SKM-1 treated with dmso at 0.1 percent for 144 hours (cell line): ENCODE measurements around the gene ANKRD55.
A peak's percentile ranks its signal among the peaks of the same experiment; 100 is the strongest.
"Not testable (repeated sequence)": the region's sequence is repeated elsewhere in the genome, so short reads cannot be mapped to it uniquely, and the experiment has no call there.

ENCODE experiments used
- DNase-seq: peaks from one replicate; lab custom pipeline; 2025; ENCODE audit not compliant: unreplicated experiment; lab: John Stamatoyannopoulos, UW

ANKRD55 gene

DNA sequence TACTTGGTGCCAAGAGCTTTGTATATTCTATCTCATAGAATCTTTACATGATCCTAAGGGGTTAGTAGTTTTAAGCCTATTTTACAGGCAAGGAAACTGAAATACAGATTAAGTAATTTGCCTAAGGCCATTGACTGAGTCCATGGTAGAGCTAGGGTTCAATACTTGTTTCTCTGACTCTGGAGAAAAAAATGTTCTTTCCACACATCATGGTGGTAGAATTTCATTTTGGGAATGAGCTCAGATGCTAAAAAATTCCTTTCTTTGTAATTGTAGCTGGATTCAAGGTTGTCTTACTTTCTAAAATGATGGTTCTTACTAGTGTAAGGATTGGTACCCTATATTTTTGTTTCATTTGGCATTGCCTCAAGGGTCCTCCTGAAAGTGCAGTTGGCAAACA, 86.0 kb downstream of the ANKRD55 start:
- DNase-seq: no peak

DNA sequence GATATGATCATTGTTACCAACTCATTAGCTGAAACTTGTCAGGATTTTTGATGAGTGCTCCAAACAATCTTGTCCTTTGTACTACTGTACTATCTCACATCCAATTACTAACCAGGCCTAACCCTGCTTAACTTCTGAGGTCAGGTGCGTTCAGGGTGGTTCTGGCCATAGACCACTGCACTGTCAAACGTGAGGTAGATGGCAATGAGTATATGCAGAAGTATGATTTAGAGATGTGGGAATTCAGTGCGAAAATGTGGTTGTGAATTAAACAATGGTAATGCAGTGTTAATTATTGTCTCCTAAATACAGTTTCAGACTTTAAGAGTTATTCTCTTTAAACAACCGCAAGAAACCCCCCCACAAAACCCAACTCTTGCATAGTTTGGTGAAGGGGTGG, 86.5 kb downstream of the ANKRD55 start:
- no peak for DNase-seq

DNA sequence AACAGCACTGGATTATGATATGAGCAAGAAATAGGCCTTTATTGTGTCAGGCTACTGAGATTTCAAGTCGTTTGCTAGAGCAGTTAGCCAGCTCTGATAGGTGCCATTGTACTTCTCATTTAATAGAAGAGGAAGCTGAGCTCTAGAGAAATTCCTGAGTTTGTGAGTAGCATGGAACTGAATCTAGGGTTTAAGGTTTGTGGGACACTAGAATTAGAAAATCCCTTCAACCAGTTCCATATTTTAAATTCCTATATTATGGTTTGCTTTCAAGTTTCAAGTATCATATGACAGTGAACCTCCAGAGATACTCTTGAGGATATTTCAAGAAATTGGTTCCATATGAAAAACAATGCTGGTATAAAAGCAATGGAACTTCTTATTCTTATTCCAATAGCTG, 87.6 kb downstream of the ANKRD55 start:
- peak; percentile 40 for DNase-seq

DNA sequence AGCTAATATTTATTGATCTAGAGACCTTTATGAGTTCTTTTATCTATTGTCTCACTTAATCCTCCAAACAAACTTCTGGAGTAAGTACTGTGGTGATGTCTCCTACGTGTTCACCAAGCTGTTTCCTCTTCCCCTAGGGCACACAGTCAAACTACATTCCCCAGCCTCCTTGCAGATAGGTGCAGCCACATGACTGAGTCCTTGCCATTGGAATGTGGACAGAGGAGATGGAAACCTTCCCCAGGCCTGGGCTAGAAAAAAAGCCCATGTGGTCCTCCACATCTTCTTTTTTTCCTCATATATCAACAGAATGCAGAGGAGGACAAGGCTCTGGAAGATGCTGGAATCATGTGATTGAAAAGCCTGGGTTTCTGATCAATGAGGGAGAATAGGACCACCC, 88.0 kb downstream of the ANKRD55 start:
- no peak for DNase-seq

DNA sequence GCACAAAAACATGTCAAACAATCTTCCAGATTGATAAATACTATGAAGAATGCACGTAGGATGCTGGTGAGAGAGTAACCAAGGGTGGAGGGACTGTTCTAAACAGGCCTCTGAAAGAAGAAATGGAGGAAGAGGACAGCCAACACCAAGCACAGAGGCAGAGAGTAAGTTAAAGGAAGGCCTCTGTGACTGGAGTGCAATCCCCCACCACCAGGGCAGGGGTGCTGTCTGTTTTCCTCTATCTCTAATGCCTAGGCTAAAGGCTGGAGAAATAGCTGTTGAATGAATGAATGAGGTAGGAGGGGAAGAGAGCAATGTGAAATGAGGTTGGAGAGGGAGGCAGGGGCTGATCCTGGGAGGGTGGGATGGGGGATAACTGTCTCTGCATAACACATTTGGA, 88.9 kb downstream of the ANKRD55 start:
- DNase-seq: no peak

DNA sequence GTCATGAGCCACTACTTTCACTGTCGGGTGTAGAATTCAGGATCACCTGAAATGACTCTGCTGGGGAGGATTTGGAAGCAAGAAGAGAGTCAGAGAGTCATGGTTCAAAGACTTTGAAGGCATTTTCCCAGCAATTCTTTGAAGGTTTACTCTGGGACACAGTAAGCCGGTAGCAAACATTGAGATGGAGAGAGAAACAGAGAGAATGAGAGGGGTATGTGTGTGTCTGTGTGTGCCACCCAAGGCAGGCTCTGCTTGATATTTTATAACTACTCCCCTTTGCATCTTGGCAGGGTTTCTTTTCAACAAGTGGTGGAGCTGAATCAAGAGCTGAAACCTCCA, 89.8 kb downstream of the ANKRD55 start:
- no peak for DNase-seq

DNA sequence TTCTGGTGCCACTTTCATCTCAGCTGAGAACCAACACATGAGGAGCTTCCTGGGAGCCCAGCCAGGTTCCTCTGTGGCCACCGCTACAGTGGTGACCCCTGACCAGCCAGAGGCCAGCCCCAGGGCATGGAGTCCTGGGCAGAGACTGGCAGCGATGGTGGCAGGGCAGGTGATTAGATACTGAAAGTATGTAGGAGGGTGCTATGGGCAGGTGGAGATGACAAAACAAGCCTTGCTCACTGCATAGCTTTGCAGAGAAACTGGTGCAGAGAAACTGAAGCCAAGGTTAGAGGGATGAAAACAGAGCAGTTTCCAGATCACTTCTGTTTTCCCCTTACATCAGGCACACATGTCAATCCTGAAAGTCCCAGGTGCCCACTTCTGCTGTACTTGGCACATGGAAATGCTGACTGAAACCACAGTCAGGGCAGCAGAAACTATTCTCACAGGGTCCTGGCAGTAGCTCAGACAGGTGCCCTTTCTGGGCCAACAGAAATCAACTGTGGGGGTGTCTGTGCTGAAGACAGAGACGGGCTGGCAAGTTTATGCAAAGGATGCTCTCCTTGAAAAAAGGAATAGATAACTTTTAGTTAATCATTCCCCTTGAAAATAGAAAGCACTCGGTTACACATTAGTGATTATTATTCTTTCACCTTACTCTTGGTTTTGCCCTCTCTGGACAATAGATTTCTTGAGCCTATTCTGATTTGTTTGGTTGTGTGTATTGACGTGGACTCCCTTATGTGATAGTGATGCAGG, 90.3 kb downstream of the ANKRD55 start:
- no peak for DNase-seq

DNA sequence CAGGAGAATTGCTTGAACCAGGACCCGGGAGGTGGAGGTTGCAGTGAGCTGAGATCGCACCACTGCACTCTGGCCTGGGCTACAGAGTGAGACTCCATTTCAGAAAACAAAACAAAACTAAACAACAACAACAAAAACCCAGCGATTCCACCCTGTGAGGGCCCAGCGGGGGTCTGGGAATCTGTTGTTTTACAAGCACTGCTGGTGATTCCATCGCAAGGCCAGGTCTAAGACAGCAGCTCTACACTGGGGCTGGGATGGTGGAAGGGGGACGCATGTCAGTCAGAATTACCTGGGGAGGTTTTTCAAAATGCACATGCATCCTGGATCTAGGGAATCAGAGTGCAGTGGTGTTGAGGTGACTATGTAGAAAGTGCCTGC, 90.9 kb downstream of the ANKRD55 start:
- no peak for DNase-seq

DNA sequence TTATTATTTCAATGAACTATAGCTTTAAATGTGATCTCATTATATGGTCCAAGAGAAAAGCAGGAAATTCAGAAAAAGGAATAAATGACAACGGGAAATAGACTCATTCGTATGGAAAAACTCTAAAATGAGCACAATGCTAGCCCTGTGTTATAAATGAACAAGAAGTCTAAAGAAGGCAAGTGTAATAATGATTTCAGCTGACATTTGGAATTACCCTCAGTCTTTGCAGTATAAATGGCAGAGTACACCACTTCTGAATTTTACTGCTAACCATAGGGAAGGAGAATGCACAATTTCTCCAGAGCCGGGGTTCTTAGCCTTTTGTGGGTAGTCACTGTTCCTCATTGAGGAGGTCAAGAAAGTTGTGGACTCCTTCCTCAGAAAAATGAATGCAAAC, 93.1 kb downstream of the ANKRD55 start:
- no peak for DNase-seq

DNA sequence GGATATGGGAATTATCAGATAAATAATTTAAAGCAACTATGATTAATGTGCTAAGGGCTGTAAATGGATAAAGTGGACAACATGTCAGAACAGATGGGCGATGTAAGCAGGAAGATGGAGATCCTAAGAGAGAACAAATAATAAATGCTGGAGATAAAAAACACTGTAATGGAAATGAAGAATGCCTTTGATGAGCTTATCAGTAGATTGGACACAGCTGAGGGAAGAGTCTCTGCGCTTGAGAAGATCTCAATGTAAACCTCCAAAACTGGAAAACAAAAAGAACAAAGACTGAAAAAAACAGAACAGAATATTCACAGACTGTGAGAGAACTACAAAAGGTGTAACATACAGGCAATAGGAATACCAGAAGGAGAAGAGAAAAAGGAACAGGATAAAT, 102.5 kb downstream of the ANKRD55 start:
- no peak for DNase-seq

DNA sequence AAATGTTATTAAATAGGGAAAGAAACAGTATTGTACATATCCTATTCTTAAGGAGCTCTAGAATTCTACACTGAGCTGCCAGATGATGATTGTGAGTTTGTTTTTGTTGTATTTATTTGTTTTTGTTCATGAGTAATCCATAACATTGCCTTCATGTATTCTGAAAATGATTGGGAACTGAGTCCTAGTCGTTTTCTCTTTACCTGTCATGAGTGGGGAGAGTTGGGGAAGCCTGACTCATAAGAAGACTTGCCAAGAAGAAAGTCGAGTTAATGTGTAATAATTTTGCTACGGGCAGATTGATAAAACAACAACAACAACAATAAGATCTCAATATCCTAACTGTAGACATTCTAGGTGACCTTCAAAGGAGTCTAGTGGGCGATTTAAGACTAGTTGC, 103.8 kb downstream of the ANKRD55 start:
- no peak for DNase-seq

DNA sequence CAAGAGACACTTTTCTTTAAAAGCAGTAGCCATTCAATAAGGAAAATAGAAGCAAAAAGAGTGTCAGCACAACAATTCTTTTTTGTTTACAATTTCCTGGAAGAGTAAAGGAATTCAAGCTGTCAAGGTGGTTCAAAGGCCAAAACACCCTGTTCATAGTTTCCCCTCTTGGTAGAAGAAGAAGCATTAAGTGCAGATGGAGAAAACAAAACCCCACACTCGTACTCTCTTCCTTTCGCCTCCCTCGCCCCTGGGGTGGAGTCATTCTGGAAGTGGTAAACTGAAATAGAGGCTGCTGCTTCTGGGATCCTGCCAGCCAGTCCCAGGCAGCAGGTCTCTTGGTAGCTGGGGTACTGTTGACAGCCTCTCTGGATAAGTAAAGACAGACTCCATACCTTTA, 105.0 kb downstream of the ANKRD55 start:
- DNase-seq: no peak

DNA sequence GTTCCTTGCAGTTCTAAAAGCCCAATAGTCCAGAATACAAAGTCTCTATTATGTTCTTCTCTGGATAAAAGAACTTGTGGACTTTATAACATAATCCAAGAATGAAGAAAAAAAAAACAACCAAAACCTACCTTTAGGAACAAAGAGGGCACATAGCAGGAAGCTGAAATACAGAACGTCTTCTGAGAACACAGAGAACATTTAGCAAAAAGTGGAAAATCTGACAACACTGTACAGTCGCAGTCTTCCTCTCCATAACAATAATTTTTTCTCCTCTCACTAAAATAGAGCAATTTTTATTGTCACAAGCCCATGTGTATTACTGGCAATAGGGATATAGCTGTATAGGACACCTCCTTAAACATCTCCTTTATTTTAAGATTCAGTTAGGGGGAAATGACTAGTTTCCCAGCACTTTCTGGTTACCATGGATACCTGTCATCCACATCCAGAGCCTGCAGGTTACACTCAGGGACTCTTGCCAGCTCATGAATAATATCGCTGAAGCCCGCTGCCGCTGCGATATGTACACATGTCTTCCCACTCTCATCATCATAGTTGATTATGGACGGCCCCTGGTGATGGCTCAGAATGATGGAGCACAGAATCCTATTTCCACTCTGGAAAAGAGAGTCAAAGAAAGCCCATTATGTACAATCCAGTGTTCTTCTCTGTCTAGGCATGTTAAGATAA, 106.5 kb downstream of the ANKRD55 start:
- no peak for DNase-seq

DNA sequence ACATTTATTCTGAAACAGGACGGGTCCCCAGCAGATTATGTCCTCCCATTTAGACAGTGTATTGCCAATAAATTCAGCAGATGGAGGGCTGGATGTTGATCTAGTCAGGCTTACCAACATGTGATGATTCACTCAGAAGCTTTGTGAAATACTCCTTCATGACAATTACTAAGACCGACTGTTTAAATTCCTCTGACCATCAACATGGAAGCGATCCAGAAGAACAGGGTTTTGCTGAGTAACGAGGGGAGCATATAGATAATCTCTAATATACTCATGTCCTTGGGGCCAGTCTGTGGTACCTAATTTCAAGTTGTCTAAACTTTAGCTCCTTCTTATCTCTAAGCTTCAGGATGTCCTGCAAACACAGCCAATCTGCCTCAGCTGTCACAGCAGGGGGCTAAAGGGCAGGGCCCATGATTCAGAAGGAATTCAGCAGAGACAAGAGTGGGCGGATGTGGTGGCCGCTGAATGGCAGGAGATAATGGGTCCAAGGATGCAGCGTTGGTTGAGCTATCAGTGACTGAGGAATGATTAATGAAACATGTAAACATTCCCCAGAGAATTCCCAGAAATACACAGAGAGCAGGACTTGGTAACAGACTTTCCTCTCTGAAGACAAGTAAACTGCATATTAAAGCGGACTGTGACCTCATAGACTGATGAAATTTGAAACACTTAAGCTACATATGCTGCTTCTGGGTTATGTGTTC, 109.4 kb downstream of the ANKRD55 start:
- DNase-seq: no peak

DNA sequence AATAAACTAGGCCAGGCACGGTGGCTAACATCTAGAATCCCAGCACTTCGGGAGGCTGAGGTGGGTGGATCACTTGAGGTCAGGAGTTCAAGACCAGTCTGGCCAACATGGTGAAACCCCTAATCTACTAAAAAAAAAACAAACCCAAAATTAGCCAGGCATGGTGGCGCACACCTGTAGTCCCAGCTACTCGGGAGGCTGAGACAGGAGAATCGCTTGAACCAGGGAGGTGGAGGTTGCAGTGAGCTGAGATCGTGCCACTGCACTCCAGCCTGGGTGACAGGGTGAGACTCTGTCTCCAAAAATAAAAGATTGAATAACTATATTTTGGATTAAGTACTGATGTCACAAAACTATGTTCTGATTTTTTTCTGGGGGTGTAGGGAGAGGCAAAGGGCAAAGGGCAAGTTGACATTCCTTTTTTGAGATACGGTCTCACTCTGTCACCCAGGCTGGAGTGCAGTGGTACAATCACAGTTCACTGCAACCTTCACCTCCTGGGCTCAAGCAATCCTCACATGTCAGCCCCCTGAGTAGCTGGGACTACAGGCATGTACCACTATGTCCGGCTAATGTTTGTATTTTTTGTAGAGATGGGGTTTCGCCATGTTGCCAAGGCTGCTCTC, 110.7 kb downstream of the ANKRD55 start:
- DNase-seq: not testable (repeated sequence)

DNA sequence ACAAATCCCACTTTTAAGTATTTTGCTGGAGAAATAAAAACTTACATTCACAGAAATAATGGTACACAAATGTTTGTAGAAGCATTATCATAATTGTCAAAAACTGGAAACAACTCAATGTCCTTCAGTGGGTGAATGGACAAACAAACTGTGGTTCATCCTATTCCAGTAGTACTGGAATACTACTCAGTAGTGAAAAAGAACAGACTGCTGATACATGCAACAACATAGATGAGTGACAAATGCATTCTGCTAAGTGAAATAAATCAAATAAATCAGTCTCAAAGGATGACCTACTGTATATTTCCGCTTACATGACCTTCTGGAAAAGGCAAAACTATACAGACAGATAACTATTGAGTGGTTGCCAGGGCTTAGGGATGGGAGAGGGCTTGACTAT, 114.1 kb downstream of the ANKRD55 start:
- DNase-seq: no peak

DNA sequence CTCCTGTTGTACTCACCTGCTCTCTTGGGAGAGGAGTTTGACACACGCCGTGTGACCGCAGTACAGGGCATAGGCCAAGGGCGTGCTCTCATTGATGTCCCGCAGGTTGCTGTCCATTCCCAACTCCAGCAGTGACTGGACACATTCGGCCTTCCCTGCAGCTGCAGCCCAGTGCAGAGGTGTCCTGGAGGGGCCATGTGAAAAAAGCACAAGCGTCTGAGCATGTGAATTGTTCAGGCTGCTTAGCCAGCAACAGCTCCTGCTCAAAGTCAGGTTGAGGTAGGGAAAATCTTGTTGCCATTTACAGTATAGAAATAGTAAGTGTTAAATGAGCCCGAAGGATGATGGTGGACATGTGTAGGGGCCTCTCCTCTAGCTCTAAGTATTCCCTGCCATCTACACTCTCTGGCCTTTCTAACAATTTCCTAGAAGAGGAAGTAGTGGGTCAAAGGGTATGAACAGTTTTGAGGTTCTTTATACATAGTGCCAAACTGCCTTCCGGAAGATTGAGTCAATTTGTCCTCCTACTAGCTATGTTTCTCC, 116.5 kb downstream of the ANKRD55 start:
- peak; percentile 20 for DNase-seq

DNA sequence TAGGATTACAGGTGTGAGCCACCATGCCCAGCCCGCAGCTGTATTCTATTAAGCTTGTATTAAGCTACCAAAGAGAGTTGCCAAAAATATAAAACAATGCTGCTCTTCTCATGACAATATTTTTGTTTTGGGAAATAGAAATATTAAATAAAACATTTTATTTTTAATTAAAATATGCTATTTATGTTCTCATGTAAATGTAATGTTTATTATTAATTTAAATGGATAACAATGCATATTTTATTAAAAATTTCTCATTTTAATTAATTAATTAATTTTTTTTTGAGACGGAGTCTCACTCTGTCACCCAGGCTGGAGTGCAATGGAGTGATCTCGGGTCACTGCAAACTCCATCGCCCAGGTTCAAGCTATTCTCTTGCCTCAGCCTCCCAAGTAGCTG, 117.5 kb downstream of the ANKRD55 start:
- no peak for DNase-seq

DNA sequence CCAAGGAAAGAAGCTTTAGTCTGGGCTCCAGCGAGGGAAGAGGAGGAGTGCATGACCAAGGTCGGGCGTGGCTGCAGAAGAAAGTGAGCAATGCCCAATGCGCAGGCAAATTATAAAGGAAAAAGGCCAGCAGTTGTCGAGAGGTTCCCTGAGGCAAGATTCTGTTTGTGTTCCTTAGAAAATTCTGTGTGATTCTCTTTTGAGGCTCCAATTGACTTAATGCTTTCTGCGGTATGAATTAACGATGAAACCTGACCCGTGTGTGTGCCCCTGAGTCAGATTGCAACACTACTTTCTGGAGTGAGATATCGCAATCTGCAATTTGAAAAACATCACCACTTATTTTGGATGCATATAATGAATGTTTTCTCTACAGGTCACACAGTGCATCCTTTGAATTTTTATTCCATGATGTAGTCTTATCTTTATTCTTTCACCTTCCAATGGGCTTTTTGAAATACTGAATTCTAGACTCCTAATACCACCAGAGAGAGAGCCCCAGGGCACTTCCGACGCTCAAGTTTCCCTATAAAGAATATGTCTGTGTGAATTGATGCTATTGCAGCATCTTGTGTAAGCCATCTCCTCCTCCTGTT, 120.5 kb downstream of the ANKRD55 start:
- DNase-seq: no peak

DNA sequence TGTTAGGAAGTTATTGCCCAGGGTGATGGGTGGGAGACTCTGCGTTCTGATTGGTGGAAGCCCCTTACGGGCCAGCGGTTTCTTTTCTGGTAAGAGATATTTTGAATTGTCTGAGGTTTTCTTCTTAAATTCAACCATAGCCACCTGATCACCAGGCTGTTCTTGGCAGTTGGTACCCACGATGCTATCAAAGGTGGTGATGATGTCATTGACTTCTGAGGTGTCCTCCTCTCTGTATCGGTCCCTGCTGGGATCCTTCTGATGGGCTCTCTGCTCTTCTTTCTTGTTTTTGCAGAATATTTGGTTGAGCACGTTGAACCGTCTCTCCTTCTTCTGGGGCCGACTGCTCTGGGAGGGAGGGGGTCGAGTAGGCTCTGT, 121.7 kb downstream of the ANKRD55 start:
- DNase-seq: no peak
